ENCODE results near the gene CTNNAL1.

DNA sequence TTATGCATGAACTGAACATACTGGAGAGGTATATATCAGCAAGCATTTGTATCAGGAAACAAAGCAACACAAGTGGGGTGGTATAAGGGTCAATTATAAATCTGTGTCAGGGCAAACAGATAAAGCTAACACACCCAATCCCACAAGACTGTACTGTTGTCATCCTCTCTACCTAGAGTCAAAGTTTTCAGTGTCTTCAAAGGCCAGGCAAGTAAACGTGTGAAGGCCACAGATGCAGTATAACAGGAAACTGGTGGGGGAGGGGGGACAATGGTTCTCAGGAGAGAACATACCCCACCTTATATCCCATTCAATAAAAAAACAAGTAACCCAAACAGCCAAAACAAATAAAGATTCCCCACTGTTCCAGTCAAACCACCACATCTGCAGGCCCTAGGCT lies 101.5 kb downstream of the CTNNAL1 start:
- TF ChIP-seq, protein P1, sequence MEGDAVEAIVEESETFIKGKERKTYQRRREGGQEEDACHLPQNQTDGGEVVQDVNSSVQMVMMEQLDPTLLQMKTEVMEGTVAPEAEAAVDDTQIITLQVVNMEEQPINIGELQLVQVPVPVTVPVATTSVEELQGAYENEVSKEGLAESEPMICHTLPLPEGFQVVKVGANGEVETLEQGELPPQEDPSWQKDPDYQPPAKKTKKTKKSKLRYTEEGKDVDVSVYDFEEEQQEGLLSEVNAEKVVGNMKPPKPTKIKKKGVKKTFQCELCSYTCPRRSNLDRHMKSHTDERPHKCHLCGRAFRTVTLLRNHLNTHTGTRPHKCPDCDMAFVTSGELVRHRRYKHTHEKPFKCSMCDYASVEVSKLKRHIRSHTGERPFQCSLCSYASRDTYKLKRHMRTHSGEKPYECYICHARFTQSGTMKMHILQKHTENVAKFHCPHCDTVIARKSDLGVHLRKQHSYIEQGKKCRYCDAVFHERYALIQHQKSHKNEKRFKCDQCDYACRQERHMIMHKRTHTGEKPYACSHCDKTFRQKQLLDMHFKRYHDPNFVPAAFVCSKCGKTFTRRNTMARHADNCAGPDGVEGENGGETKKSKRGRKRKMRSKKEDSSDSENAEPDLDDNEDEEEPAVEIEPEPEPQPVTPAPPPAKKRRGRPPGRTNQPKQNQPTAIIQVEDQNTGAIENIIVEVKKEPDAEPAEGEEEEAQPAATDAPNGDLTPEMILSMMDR (IDR thresholded peaks at IDR 0.05): no peak
- TF ChIP-seq POLR2A (IDR thresholded peaks at IDR 0.05): no peak
